HG03469 (cell line): ENCODE results near the gene CD7.

Experiments
- ATAC-seq: cut with Tn5 transposase; IDR thresholded peaks from one replicate; pipeline ENCODE4 v1.9.1; 2021; ENCODE audit warnings: mild to moderate bottlenecking, moderate library complexity, moderate number of reproducible peaks; ENCODE audit not compliant: unreplicated experiment

The CD7 gene

DNA sequence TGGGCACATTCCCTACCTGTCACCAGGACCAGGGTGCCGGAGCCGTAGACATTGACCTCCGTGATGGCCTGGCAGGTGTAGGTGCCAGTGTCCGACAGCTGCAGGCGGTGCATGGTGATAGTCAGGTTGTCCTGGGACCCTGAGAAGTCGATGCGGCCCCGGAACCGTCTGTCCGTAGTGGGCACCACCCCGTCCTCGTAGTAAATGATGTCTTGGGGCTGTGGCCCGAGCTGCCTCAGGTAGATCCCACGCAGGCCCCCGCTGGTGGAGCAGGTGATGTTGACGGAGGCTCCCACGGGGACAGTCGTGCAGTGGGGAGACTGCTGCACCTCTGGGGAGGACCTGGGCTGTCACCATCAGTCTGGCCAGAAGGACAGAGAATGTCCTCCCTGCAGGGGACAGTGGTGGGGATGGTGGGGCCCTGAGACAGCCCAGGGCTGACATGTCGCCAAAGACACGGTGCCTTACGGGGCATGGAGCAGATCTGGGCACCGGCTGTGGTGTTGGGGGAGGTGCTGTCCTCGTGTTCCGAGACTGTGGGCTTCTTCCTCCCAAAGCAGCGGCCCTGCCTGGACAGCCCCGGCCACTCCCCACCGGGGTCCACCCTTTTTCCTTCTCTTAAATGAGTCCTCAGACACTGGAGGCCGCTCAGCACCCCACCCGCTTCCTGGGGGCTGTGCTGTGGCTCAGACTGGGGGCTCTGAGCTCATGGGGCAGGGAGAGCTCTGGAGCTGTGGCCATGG is 586 bp downstream of the CD7 start:
- no peak for ATAC-seq

DNA sequence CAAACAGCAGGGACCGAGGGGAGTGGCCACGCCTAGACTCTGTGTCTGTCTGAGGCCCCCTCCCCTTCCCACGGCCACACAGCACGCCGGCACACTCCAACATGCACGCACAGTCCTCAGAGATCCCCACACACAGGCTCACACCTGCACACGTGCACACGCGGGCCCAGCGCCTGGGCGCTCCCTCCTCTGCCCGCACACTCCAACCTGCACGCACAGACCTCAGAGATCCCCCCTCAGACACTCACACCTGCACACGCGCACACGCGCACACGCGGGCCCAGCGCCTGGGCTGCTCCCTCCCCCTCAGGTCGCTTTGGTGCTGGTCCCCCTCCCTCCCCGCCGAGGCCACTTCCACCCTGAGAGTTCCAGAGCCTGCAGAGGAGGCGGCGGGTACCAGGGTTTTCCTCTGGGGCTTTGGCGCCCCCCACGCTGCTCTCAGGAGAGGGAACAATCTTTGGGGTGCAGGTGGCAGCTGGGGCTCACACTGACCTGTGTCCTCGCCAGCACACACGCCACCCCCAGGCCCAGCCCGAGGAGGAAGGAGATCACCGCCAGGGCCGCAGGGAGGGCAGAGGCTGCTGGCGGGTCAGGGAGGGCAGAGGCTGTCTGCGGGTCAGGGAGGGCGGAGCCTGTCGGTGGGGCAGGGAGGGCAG is 1.6 kb downstream of the CD7 start:
- no peak for ATAC-seq

DNA sequence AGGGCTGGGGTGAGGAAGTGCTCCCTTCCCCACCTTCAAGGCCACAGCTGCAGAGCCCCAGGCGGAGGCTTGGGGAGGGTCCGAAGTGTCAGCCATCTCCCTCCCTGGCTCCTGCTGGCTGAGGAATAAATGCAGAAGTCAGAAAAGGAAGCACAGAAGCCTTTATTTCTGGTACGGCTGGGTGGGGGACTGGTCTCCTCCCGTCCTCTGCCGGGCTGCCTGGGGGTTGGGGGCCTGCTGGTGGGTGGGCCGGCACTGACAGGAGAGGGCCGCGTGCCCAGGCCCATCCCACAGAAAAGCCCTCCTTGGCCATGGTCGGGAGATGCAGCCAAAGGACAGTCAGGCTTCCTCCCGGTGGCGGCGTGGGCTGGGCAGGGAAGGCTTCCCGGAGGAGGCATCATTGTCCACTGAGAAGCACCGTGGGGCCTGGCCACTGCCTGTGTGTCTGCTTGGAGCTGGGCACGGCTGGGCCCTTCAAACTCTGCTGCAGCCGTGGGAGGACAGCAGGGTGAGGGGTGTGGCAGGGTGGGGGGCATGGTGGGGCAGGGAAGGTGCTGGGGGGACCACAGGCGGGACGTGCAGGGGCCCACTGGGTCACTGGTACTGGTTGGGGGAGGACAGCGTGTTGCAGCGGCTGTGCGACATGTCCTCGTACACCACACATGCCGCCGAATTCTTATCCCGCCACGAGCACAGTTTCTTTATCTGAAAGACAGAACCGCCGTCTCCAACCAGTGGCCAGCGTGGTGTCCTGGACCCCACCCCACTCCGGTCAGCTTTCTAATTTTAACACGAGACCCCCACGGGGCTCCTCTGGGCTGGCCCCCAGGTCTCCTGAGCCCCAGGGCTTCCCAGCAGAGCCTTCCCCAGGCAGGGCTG is 2.4 kb downstream of the CD7 start:
- no peak for ATAC-seq

- no peak for ATAC-seq
Observed at GRCh38 chr17:82314012-82314726, 3.2 kb downstream of the CD7 start.

GRCh38 chr17:82313195-82314011 is 4.0 kb downstream of the CD7 start:
- no peak for ATAC-seq

- ATAC-seq: no peak
Observed at GRCh38 chr17:82311971-82312370, 5.4 kb downstream of the CD7 start.

GRCh38 chr17:82310877-82311276 is 6.5 kb downstream of the CD7 start:
- ATAC-seq: no peak

GRCh38 chr17:82309656-82310570 is 7.5 kb downstream of the CD7 start:
- no peak for ATAC-seq

GRCh38 chr17:82305727-82306300 is 11.6 kb downstream of the CD7 start:
- ATAC-seq: no peak

DNA sequence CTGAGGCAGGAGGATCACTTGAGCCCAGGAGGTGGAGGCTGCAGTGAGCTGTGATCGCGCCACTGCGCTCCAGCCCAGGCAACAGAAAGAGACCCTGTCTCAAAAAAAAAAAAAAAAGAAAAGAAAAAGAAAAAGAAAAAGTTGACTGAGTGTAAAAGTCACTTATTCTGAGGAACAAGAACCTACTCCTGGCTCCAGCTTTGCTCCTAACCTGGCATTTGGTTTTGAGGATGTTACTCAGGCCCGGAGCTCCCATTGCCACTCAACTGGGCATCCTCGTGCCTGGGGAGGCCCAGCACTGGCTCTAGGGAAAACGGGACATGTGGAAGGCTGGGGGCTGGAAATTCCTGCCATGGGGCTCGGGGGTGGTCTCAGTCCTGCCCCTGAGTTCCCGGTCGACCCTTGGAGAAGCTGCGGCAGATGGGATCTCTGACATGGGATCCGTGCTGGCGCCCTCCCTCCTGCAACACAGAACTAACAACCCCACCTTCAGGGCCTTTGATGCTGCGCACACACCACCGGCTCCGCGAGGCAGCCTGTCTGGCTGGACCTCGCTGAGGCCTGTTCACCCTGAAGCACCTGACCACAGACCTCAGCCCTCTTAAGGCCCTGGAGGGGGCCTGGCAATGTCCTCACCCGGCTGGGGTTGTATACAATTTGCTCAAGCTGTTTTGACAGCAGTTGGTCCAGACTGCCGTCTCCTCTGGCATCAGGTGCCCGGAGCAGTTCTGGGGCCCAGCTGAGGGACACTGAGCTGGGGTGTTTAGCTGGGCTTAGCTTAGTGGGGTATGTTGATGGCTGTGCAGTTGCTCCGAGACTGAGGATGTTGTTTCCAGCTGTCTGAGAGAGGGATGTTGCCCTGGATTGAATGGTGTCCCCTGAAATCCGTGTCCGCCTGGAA is 12.3 kb downstream of the CD7 start:
- no peak for ATAC-seq

DNA sequence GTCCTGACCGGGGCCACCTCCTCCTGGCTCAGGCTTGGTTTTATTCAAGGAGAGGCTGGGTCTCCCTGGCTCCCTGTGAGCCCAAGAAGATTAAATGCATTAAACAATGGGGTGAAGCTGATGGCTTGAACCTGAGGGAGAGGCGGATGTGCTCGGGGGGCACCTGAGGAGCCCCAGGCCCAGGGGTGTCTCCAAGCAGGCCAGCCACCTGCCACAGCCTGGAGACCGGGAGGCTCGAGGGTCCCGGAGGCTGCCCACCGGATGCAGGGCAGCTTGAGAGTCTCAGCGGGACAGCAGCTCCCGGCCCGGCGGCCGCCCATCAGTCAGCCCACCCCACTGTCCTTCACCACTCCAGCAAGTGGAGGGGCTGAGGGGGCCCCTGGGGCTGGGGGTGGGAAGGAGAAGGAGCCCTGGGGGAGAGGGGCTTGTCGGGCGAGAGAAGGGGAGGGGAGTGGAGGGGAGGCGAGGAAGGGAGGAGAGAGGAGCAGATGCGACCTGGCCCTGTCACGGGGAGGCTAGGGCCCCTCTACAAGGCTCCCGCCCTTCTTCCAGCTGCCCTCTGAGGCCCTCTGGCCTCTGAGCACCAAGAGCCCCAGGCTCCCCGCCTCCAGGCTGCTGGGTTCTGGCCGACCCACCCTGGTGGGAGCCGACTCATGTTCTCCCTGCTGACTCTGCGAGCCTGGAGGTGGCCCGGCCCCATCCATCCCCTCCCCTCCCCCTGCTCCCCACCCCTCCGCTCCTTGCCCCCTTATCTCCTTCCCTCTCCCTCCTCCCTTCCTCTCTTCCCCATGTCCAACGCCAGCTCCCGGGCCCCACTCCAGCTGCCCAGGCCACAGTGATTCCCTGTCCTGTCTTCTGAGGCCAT is 13.2 kb downstream of the CD7 start:
- no peak for ATAC-seq

DNA sequence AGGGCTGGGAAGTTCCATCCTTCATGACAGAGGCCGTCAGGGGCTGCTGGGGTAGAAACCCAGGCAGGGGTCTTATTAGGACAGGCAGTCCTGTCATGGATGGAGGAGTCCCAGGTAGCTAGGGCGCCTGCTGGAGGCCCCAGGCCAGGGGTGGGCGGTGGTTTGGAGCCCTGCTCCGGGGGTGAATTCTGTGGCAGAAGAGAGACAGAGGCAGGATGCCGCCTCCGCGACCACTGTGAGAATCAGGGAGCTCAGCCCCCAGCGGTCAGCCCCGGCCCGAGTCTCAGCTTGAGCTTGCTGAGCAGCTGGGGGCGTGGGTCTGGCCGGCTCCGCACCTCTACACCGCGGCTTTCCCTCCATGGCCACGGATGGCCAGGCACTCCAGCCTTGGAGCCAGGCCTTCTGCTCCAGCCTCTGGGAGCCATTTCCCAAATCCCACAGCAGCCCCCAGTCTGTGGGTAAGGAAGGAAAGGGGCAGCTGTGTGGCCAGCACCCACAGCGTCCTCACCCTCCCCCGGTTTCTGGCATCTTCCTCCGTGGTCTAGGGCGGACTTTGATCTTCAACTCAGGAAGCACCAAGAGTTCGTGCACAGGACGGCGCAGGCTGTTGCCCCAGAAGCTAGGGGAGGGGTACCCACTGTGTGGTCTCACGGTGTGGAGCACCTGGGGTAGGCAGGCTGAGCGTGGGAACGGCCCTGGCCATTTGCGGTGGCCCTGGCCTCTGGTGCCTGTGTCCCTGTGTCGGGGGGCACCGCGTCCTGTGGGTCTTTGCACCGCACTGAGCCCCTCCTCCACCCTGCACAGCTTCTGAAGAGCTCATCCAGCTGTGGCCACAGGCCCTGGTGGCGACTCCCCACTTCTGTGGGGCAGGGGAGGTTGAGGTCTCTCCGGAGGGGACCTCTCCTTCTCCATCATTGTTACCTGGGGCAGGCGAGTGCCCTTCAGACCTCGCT is 14.1 kb downstream of the CD7 start:
- ATAC-seq: no peak

DNA sequence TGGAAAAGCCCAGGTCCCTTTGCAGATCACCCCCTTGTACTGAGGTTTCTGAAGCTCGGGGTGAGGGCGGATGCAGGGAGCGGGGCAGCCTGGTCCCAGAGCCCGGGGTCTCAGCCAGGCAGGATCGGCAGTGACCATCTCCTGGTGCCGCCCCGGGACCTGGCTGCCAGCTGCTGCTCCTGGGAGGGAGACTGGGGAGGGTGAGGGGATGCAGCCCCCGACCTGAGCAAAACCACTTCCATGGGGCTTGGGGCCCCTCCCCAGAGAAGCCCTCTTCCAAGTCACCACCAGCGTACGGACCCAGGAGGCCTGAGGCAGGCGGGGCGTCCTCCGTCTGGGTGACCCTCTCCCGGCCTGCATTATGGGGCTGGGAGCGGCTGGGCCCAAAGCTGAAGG is 14.8 kb downstream of the CD7 start:
- no peak for ATAC-seq

- no peak for ATAC-seq
Observed at GRCh38 chr17:82301916-82302567, 15.4 kb downstream of the CD7 start.

- ATAC-seq: no peak
Observed at GRCh38 chr17:82301300-82301915, 16.0 kb downstream of the CD7 start.
